Mucosa of rectum (tissue), 2 donors: ENCODE measurements around the gene MOBP.

Experiments used
- H3K27ac ChIP-seq, 2 donors: one replicate each; pipeline ENCODE4 v1.7.0; 2013; ENCODE audit warnings: inconsistent platforms in 2 of 2, low read depth in 2 of 2, low read length in 2 of 2
- H3K27me3 ChIP-seq, 2 donors: one replicate each; pipeline ENCODE4 v1.7.0; 2013; ENCODE audit warnings: low read length in 2 of 2; ENCODE audit not compliant: control insufficient read depth in 2 of 2, insufficient read depth in 2 of 2
- H3K36me3 ChIP-seq, 2 donors: one replicate each; pipeline ENCODE4 v1.7.0; 2013; ENCODE audit warnings: low read length in 2 of 2; ENCODE audit not compliant: control insufficient read depth in 2 of 2, insufficient read depth in 2 of 2
- H3K4me1 ChIP-seq, 2 donors: one replicate each; pipeline ENCODE4 v1.7.0; 2013; ENCODE audit warnings: low read length in 2 of 2, mild to moderate bottlenecking in 1 of 2; ENCODE audit not compliant: control insufficient read depth in 2 of 2, insufficient read depth in 2 of 2
- H3K4me3 ChIP-seq, 2 donors: one replicate each; pipeline ENCODE4 v1.7.0; 2013; ENCODE audit warnings: low read length in 2 of 2
- H3K9ac ChIP-seq, 2 donors: one replicate each; pipeline ENCODE4 v1.7.0; 2013; ENCODE audit warnings: low read length in 2 of 2, low read depth in 1 of 2, mild to moderate bottlenecking in 1 of 2
- H3K9me3 ChIP-seq, 2 donors: one replicate each; pipeline ENCODE4 v1.7.0; 2013; ENCODE audit warnings: low read length in 2 of 2; ENCODE audit not compliant: control insufficient read depth in 2 of 2
- donor health status: healthy.
- donor health status: Normal muscosa, but diverticular disease.

Gene MOBP

GRCh38 chr3:39469258-39469657, 1.8 kb downstream of the MOBP start:
- Histone ChIP-seq H3K4me1 (no peaks in the 10 kb centered on the region), H3K4me3 (no peak overlapping the region), H3K27me3 (no peaks in the 10 kb centered on the region), H3K36me3 (no peaks in the 10 kb centered on the region), H3K9me3 (no peaks in the 10 kb centered on the region), H3K27ac (no peak overlapping the region), H3K9ac (no peak overlapping the region)

- Histone ChIP-seq H3K36me3 (no peaks in the 10 kb centered on the region), H3K4me1 (no peaks in the 10 kb centered on the region), H3K9ac (no peak overlapping the region), H3K4me3 (no peak overlapping the region), H3K27me3 (no peaks in the 10 kb centered on the region), H3K9me3 (no peaks in the 10 kb centered on the region), H3K27ac (no peak overlapping the region)
Measured at GRCh38 chr3:39469945-39470344, 2.5 kb downstream of the MOBP start.

DNA sequence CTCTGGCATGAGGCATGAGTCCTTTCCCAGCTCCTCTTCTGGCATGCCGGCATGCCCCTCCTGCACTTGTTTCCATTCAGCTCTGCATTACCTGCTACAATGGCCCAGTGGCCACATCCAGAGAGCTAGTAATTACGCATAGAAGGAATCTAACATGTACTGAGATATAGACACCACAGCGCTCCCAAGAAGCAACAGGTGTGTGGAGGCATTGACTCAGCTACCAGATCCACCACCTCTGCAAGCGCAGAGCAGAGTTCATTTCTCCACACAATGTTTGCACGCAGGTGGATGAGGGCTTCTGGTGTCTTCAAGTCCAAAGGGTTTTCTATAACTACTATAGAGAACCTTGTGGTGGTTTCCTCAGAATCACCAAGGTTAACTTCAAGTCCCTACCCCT, 4.2 kb downstream of the MOBP start:
- Histone ChIP-seq H3K36me3 (no peaks in the 10 kb centered on the region), H3K4me3 (no peak overlapping the region), H3K27ac (no peak overlapping the region), H3K9me3 (no peaks in the 10 kb centered on the region), H3K9ac (no peak overlapping the region), H3K4me1 (no peaks in the 10 kb centered on the region), H3K27me3 (no peaks in the 10 kb centered on the region)

GRCh38 chr3:39473452-39474125, 6.1 kb downstream of the MOBP start:
- Histone ChIP-seq H3K4me3 (no peak overlapping the region), H3K27ac (no peak overlapping the region), H3K27me3 (no peaks in the 10 kb centered on the region), H3K4me1 (no peaks in the 10 kb centered on the region), H3K9me3 (no peaks in the 10 kb centered on the region), H3K36me3 (no peaks in the 10 kb centered on the region), H3K9ac (no peak overlapping the region)

GRCh38 chr3:39474126-39474515, 6.6 kb downstream of the MOBP start:
- H3K4me3 ChIP-seq = no peak overlapping the region
- no peaks in the 10 kb centered on the region for H3K27me3 ChIP-seq
- no peaks in the 10 kb centered on the region for H3K4me1 ChIP-seq

GRCh38 chr3:39476783-39477182, 9.3 kb downstream of the MOBP start:
- Histone ChIP-seq H3K27ac (no peak overlapping the region), H3K9me3 (no peaks in the 10 kb centered on the region), H3K4me1 (no peaks in the 10 kb centered on the region), H3K36me3 (no peaks in the 10 kb centered on the region), H3K4me3 (no peak overlapping the region), H3K9ac (no peak overlapping the region), H3K27me3 (no peaks in the 10 kb centered on the region)

More at GRCh38 chr3:39474126-39474515, 6.6 kb downstream of the MOBP start:
- H3K9me3 ChIP-seq = no peaks in the 10 kb centered on the region
- H3K27ac ChIP-seq = no peak overlapping the region
- H3K9ac ChIP-seq = no peak overlapping the region
- H3K36me3 ChIP-seq = no peaks in the 10 kb centered on the region

- no peaks in the 10 kb centered on the region for H3K9me3 ChIP-seq
- no peaks in the 10 kb centered on the region for H3K27me3 ChIP-seq
- no peaks in the 10 kb centered on the region for H3K4me1 ChIP-seq
- H3K9ac ChIP-seq = no peak overlapping the region
- H3K4me3 ChIP-seq = no peak overlapping the region
- H3K36me3 ChIP-seq = no peaks in the 10 kb centered on the region
- no peak overlapping the region for H3K27ac ChIP-seq
Measured at GRCh38 chr3:39478226-39478625, 10.7 kb downstream of the MOBP start.

- no peak overlapping the region for H3K27ac ChIP-seq
Measured at GRCh38 chr3:39479701-39480414, 12.4 kb downstream of the MOBP start.

GRCh38 chr3:39485547-39485946, 18.1 kb downstream of the MOBP start:
- no peak overlapping the region for H3K4me3 ChIP-seq
- H3K4me1 ChIP-seq = no peaks in the 10 kb centered on the region
- no peaks in the 10 kb centered on the region for H3K9me3 ChIP-seq
- H3K27me3 ChIP-seq = peaks cover 0 to 3% of the 10 kb centered on the region in 2 donors
- H3K9ac ChIP-seq = no peak overlapping the region
- H3K27ac ChIP-seq = no peak overlapping the region
- no peaks in the 10 kb centered on the region for H3K36me3 ChIP-seq

More at GRCh38 chr3:39479701-39480414, 12.4 kb downstream of the MOBP start:
- Histone ChIP-seq H3K9me3 (no peaks in the 10 kb centered on the region), H3K27me3 (peaks cover 0 to 3% of the 10 kb centered on the region in 2 donors), H3K4me1 (no peaks in the 10 kb centered on the region), H3K4me3 (no peak overlapping the region), H3K36me3 (no peaks in the 10 kb centered on the region), H3K9ac (no peak overlapping the region)

DNA sequence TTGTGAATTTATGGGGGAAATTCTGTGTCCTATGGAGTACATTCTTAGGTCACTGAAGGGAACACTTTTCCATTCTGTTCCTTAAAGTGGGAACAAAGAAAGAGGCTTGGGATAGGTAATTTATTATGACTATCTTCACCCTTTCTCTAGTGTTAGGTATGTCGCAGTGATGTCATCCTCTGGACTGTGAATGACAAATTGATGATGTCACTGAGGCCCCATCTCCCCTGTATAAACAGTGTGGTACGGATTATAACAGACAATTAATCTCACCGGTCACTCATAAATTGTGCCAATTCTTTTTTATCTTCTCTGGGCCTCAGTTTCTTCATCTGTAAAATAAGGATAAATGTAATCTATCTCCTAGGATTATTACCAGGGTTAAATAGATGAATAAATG, 23.5 kb downstream of the MOBP start:
- no peak overlapping the region for H3K27ac ChIP-seq
- H3K27me3 ChIP-seq = no peaks in the 10 kb centered on the region
- H3K4me3 ChIP-seq = no peak overlapping the region
- no peak overlapping the region for H3K9ac ChIP-seq
- H3K9me3 ChIP-seq = no peaks in the 10 kb centered on the region
- no peaks in the 10 kb centered on the region for H3K4me1 ChIP-seq
- no peaks in the 10 kb centered on the region for H3K36me3 ChIP-seq
